Measurements from ENCODE around the gene SRSF1.

SRSF1 gene

DNA sequence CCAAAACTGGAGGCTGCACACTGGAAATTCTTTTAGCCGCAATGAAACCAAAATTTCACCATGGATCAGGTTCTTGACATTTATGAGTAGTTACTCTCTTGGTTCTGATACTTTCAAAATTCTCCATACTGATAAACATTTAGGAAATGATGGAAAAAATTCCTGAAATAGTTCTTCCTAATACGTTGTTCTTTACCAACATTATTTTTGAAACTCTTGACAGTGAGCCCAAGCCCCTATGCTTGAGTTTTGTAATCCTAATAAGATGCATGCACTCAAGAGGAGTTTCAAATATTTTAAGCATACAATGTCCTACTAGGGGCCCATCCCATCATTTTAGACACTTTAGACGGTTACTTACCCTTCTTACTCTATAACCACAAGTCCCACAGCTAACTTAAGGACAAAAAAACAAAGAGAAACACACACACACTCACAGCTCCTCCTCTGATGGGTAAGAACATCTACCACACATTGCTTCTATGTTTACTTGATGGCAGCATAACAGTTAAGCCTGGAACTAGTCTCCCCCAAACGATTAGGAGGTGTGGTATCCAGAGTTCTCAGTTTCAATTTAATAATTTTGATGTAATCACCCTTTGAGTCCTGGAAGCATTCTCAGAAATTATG lies 22.7 kb downstream of the SRSF1 start:
- H3K4me3 ChIP-seq (replicated peaks; ENCODE audit: low read depth, low read length): no peak overlapping the region
- TF ChIP-seq, protein P1, sequence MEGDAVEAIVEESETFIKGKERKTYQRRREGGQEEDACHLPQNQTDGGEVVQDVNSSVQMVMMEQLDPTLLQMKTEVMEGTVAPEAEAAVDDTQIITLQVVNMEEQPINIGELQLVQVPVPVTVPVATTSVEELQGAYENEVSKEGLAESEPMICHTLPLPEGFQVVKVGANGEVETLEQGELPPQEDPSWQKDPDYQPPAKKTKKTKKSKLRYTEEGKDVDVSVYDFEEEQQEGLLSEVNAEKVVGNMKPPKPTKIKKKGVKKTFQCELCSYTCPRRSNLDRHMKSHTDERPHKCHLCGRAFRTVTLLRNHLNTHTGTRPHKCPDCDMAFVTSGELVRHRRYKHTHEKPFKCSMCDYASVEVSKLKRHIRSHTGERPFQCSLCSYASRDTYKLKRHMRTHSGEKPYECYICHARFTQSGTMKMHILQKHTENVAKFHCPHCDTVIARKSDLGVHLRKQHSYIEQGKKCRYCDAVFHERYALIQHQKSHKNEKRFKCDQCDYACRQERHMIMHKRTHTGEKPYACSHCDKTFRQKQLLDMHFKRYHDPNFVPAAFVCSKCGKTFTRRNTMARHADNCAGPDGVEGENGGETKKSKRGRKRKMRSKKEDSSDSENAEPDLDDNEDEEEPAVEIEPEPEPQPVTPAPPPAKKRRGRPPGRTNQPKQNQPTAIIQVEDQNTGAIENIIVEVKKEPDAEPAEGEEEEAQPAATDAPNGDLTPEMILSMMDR (IDR thresholded peaks at IDR 0.05; ENCODE audit: low read length, missing control alignments): no peak
- DNase-seq (ENCODE audit: low read depth): peak; percentile 35

DNA sequence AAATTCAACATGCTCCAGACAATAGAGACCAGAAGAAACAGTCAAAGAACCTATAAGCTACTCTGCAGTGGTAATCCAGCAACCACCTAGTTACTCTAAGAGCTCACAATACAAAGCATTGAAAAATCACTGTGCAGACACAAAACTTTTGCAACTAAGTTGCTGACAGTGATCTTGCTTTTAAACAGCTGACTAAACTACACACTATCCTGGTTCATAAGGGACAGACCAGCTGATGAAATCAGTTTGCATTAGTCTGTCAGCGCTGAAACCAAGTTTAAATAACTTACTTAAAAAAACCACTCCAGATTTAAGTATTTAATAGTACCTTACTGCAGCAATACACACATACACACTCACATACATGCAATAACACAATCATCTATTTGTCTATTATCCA lies 23.6 kb downstream of the SRSF1 start:
- H3K4me3 ChIP-seq (replicated peaks; ENCODE audit: low read depth, low read length): no peak overlapping the region
- DNase-seq (ENCODE audit: low read depth): no peak
- TF ChIP-seq, protein P1 (IDR thresholded peaks at IDR 0.05; ENCODE audit: low read length, missing control alignments): no peak

DNA sequence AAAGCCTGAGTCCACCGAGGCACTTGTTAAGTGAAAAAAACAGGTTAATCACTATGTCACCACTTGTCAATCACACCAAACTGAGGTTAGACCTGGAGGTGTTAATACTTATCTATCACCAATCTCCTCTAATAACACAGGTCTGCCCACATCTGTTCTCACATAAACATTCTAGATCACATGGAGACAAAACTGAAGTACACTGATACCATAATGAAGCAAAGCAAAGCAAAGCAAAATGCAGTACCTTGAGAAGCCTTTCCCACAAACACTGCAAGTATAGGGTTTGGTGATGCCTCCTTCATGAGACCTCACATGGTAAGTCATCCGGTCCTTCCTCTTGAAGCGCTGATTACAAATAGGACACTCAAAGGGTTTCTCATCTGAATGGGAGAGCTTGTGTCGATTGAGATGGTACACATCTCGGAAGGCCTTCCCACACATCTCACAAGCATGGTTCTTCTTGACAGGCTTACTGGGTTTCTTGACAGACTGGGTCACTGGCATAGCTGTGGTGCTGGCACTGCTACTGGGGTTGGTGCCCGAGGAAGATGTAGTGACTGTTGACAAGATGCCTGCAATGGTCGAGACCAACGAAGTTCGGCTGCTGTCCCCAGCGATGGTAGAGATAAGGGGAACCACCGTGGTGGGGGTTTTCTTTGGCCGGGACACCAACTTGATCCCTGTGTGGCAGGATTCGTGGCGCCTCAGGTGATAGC lies 24.4 kb downstream of the SRSF1 start:
- TF ChIP-seq, protein P1 (IDR thresholded peaks at IDR 0.05; ENCODE audit: low read length, missing control alignments): no peak
- no peak overlapping the region for H3K4me3 ChIP-seq (replicated peaks; ENCODE audit: low read depth, low read length)
- no peak for DNase-seq (ENCODE audit: low read depth)

DNA sequence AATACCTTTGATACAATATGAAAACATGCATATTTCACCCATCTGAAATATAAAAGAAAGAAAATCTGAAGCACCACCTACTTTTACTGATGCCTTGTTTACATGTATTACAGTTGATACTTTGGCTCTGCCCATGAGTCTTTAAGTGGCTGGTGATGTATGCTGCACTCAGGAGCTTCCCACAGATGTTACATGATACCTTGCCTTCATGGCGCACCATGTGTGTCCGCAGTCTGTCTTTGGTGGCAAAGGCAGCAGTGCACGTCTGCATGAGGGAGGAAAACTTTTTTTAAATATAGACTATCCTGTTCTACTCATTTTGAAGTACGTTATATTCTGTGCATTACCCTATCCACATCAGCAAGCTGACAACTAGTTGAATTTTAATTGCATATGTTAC lies 26.5 kb downstream of the SRSF1 start:
- TF ChIP-seq, protein P1 (IDR thresholded peaks at IDR 0.05; ENCODE audit: low read length, missing control alignments): no peak
- DNase-seq (ENCODE audit: low read depth): no peak
- no peak overlapping the region for H3K4me3 ChIP-seq (replicated peaks; ENCODE audit: low read depth, low read length)

DNA sequence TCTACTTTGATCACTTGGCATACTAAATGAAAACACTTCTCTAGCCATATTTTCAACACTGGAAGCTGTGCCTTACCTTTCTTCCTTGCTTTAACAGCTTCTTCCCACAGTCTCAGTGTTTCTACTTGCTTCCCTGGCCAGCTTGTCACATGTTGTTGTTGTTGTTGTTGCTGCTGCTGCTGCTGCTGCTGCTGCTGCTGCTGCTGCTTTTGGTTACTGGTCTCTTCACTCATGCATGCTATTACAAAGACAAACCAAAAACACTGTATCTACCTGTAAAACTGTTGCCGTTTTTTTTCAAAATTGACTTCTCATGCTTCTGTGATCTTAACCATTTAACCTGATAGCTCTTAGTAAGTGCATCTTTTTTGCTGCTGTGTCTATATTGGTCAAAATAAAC lies 28.0 kb downstream of the SRSF1 start:
- DNase-seq (ENCODE audit: low read depth): no peak
- TF ChIP-seq, protein P1 (IDR thresholded peaks at IDR 0.05; ENCODE audit: low read length, missing control alignments): no peak

DNA sequence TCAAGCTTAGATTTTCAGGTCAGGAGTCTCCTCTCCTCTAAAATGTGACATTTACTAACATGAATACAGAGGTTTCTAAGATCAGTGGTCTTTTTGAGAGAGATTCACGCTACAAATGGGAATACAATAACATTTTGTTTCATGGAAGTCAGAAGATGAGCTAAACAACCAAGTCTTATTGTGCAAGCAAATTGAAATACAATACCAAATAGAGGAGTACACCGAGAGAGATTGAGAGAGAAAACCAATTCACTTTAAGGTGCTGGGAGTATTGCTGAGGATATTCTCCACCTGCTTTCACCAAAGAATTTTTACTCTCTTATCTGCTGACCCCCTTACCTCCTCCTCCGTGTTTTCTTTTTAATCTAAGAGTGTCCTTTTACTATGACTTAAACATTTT lies 30.5 kb downstream of the SRSF1 start:
- H3K4me3 ChIP-seq (replicated peaks; ENCODE audit: low read depth, low read length): no peak overlapping the region
- TF ChIP-seq, protein P1 (IDR thresholded peaks at IDR 0.05; ENCODE audit: low read length, missing control alignments): no peak
- DNase-seq (ENCODE audit: low read depth): no peak

More for the DNA sequence above, 28.0 kb downstream of the SRSF1 start:
- no peak overlapping the region for H3K4me3 ChIP-seq (replicated peaks; ENCODE audit: low read depth, low read length)
